ENCODE data around the gene REXO4. TPM values are rescaled to one million over a fixed set of nuclear protein-coding genes. Genes with fewer than 3 reads are reported as not detected.

The REXO4 gene
- total and polyA plus RNA-seq, 2 of the 13 experiments (the other 11 are each of a cell fraction or from before 2014, with no cell fraction given), result 18.5 to 30.4 TPM

- TF ChIP-seq ZNF468 (CRISPR knock-in tag; IDR thresholded peaks at IDR 0.05) (no peak), LCORL (IDR thresholded peaks at IDR 0.05) (peak; percentile 93), LCORL (CRISPR knock-in tag; IDR thresholded peaks at IDR 0.05) (no peak)
Measured at GRCh38 chr9:133378408-133378962, 39.3 kb downstream of the REXO4 start (continued).

GRCh38 chr9:133377721-133378216, 40.0 kb downstream of the REXO4 start:
- peak; percentile 38 for ATAC-seq
- in situ Hi-C loops (cut with HindIII; ENCODE audit: extremely low pct_ligation_motif_present, low pct_unique_long_range_greater_than_20kb), result no loop called here
- POLR2A ChIA-PET, result interaction anchor here (1.2 to 3.3 kb wide), 4 partner anchors 9 to 82 kb away, joined by 4 to 16 read pairs (median 6); partner anchors contain the start of genes CACFD1, MED22 and RPL7A
- TF ChIP-seq MNT (IDR thresholded peaks at IDR 0.05) (no peak), CSRNP2 (CRISPR knock-in tag; conservative IDR thresholded peaks at IDR 0.05; ENCODE audit: low read depth) (no peak), ZNF703 (CRISPR knock-in tag; IDR thresholded peaks at IDR 0.05; ENCODE audit: borderline replicate concordance) (no peak), DBP (CRISPR knock-in tag; IDR thresholded peaks at IDR 0.05; ENCODE audit: not compliant biosample characterization) (no peak), ZBTB39 (CRISPR knock-in tag; IDR thresholded peaks at IDR 0.05) (no peak), WIZ (CRISPR knock-in tag; IDR thresholded peaks at IDR 0.05) (no peak), POLR2AphosphoS2 (IDR thresholded peaks at IDR 0.05; ENCODE audit: low read depth, low read length) (no peak), SSRP1 (CRISPR knock-in tag; IDR thresholded peaks at IDR 0.05) (no peak), ZNF432 (CRISPR knock-in tag; IDR thresholded peaks at IDR 0.05; ENCODE audit: borderline replicate concordance) (no peak), ZBTB7A (CRISPR knock-in tag; IDR thresholded peaks at IDR 0.05) (no peak), NFE2L2 (IDR thresholded peaks at IDR 0.05; ENCODE audit: low read length) (no peak)

More at GRCh38 chr9:133377721-133378216, 40.0 kb downstream of the REXO4 start:
- H3K4me2 ChIP-seq (ENCODE audit: low read depth, low read length), result peak overlapping the region; percentile 58
- intact Hi-C loops (cut with micrococcal nuclease; ENCODE audit: unreplicated experiment), result no loop called here
- peaks cover 24% of the 10 kb centered on the region for H4K20me1 ChIP-seq (ENCODE audit: insufficient read depth, low read length)
- CTCF ChIA-PET (ENCODE audit: low intra/inter-chr PET ratio, low total read pairs), result no interaction called here
- no peak overlapping the region; a peak in 1 of 6 replicates for H3K4me3 ChIP-seq (replicated peaks in 1 of 3; ENCODE audit: insufficient read depth in 1 of 3, low read depth in 2 of 3, low read length in 3 of 3)
- peaks cover 53% of the 10 kb centered on the region for H3K4me1 ChIP-seq (ENCODE audit: insufficient read depth, low read length)
- 42% methylated on average over 3 of the region's 6 CpGs for WGBS (ENCODE audit: low lambda C conversion rate)
- H3K79me2 ChIP-seq (ENCODE audit: insufficient read depth, low read length), result peaks cover 27% of the 10 kb centered on the region
- H3K27ac ChIP-seq (ENCODE audit: extremely low read length, insufficient read depth, low read length), result no peak overlapping the region
- peak; percentile 62 for DNase-seq (ENCODE audit: low spot score)
- peaks cover 0 to 7% of the 10 kb centered on the region in 2 experiments; a peak in 2 of 5 replicates for H3K36me3 ChIP-seq (replicated peaks in 1 of 2; ENCODE audit: control insufficient read depth in 1 of 2, insufficient read depth in 2 of 2, low read length in 2 of 2)
- no peak overlapping the region for H2AFZ ChIP-seq (ENCODE audit: low read length)
- H3K9me3 ChIP-seq (ENCODE audit: low read length), result peaks cover 3% of the 10 kb centered on the region; the same call in 1 of the 2 replicates
- peak; percentile 81 for FAIRE-seq
- no peak overlapping the region for H3K9ac ChIP-seq (ENCODE audit: insufficient read depth, low read depth, low read length)
- no peaks in the 10 kb centered on the region for H3K27me3 ChIP-seq (ENCODE audit: control insufficient read depth in 1 of 2, insufficient read depth in 2 of 2, low read length in 2 of 2)
- BruUV-seq (replicated peaks), result no TSS peak
